Prostate gland (tissue), 2 donors: ENCODE data around the gene AOAH. TPM values are rescaled to one million over a fixed set of nuclear protein-coding genes. Genes with fewer than 3 reads are reported as not detected.

Experiments
- DNase-seq: peaks from one replicate; pipeline ENCODE4 v3.0.0-alpha.2; 2019; ENCODE audit warnings: low spot score
- H3K27ac ChIP-seq, 2 donors: fragments of 200-600 bp; sonication (generic); 2 replicates each; pipeline ENCODE4 v1.5.1; 2017 to 2019
- H3K27me3 ChIP-seq: fragments of 200-600 bp; sonication (generic); replicated peaks from 2 replicates; pipeline ENCODE4 v1.5.1; 2019; ENCODE audit not compliant: insufficient read depth
- H3K36me3 ChIP-seq, 2 donors: fragments of 200-600 bp; sonication (generic); 1 replicate in 1 of 2; 2 replicates in 1 of 2; pipeline versions ENCODE4 v1.5.1 to v1.8.1; 2017 to 2019
- H3K4me1 ChIP-seq: fragments of 200-600 bp; sonication (generic); replicated peaks from 2 replicates; pipeline ENCODE4 v1.5.1; 2019
- H3K4me3 ChIP-seq, 2 donors: fragments of 200-600 bp; sonication (generic); 2 replicates each; pipeline ENCODE4 v1.5.1; 2017 to 2019
- H3K9me3 ChIP-seq: fragments of 200-600 bp; sonication (generic); 2 replicates; pipeline ENCODE4 v1.5.1; 2017
- CTCF ChIP-seq, 4 experiments: fragments of 200-600 bp in 2 of 4; fragments of 450-650 bp in 2 of 4; sonication (generic) in 2 of 4; IDR thresholded peaks; 1 replicate in 3 of 4; 2 replicates in 1 of 4; pipeline ENCODE4 v1.5.1; 2016 to 2019; ENCODE audit warnings: antibody characterized with exemption in 4 of 4, mild to moderate bottlenecking in 2 of 4, moderate library complexity in 2 of 4
- POLR2A ChIP-seq: fragments of 450-650 bp; IDR thresholded peaks from one replicate; pipeline ENCODE4 v1.6.1; 2016; ENCODE audit warnings: antibody characterized with exemption, mild to moderate bottlenecking
- POLR2AphosphoS5 ChIP-seq: sonication (generic); formaldehyde crosslinking; IDR thresholded peaks from one replicate; pipeline ENCODE4 v1.6.1; 2017; ENCODE audit warnings: antibody characterized with exemption
- WGBS: methylation state at CpG from one replicate; pipeline ENCODE4 v1.1.5; 2018; 5-methylcytosine and 5-hydroxymethylcytosine counted together
- intact Hi-C: fragments of 100-400 bp; cut with DNase I; formaldehyde crosslinking; loops from one replicate; pipeline ENCODE4 v1.14.2; 2022
- total RNA-seq, 2 donors: library from RNA; depleted of rRNA; stranded (reverse); fragments of >200 nt; gene quantifications; one replicate each; pipeline ENCODE4 v1.1.0, GENCODE V29; 2016

The AOAH gene
- total RNA-seq, 2 donors from 2014 or later: 4.1 to 4.8 TPM

DNA sequence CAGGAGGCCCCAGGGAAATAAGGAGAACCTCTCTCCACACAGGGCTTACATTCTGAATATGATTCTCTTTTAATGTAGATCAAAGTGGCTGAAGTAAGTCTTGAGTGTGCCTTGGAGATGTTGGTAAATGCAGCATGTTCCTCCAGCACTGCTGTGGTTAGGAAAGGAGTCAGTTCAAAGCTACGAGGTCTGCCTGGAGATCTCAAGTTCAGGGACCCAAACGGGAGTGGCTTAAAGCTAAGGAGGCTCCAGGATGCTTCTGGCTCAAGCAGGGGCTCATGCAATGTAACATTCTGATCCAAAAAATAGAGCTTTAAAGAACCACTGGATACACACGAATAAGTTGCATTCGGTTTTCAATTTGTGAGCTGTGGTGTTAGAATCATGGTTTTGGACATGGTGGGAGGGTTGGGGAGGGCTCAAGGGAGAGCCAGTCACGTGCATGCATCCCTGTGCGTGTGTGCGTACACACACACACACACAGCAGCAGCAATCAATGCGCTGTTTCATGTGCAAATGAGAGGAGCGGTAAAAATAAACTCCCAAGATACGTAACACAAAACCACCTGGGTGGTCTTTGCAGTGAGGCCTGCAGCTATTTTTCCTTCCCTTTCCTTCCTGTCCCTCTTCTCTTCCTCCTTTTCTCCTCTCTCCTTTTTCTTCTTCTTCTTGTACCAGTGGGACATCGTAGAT lies 70.5 kb downstream of the AOAH start:
- 77% methylated on average over 11 of the region's 11 CpGs for WGBS
- Histone ChIP-seq H3K36me3 (no peaks in the 10 kb centered on the region), H3K9me3 (no peaks in the 10 kb centered on the region), H3K27ac (no peak overlapping the region), H3K4me1 (no peaks in the 10 kb centered on the region), H3K4me3 (no peak overlapping the region), H3K27me3 (no peaks in the 10 kb centered on the region)
- TF ChIP-seq POLR2AphosphoS5 (no peak), POLR2A (no peak), CTCF (IDR thresholded peaks at IDR 0.05) (no peak)
- intact Hi-C loops: no loop called here
- DNase-seq: no peak

DNA sequence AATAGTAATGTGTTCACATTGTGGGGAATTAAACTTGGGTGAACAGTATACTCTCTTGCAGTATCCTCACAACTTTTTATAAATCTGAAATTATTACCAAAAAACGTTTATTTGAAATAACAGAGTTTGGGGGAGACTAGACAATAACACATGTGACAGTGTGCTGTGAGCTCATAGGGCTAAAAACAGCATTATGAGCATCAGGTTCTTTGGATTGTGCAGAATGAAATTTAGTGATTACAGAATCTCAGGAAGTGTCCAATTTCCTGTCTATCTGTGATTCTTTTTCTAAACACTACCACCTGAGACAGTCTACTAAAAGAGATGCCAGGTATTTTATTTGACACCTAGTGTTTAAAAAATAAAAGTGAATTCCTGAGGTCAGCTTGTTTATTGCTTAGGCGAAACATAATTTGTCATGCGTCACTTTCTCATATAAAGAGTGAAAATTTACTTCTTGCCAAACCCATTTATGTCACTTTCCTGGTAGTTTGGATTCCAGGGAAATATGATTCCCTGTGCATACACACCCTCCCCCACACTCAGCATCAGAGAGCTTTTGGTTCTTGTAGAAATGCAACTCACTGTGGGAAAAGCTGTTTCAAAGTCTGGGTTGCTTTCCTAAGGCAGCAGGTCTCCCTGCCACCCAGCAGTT lies 71.2 kb downstream of the AOAH start:
- DNase-seq: no peak
- 25% methylated on average over 3 of the region's 3 CpGs for WGBS
- no peak overlapping the region for H3K4me3 ChIP-seq
- H3K27ac ChIP-seq: no peak overlapping the region
- intact Hi-C loops: no loop called here
- no peaks in the 10 kb centered on the region for H3K9me3 ChIP-seq
- TF ChIP-seq POLR2A (no peak), POLR2AphosphoS5 (no peak), CTCF (IDR thresholded peaks at IDR 0.05) (no peak)
- no peaks in the 10 kb centered on the region for H3K4me1 ChIP-seq
- H3K27me3 ChIP-seq: no peaks in the 10 kb centered on the region
- no peaks in the 10 kb centered on the region for H3K36me3 ChIP-seq

DNA sequence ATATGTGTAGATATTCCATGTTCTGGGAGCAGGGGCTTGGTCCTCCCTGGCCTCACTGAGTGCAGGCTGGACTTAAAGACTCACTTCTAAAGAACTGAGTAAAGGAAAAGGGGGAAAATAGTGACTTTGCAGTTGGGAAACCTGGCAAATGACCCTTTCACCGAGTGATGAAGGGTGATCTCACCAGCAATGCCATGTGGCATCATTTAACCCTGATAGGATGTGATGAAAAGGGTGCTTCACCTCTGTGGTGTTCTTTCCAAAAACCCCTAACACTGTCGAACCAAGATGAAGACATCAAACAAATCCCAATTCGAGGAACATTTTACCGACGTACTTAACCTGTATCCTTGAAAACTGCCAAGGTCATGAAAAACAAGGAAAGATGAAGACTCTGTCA lies 71.9 kb downstream of the AOAH start:
- Histone ChIP-seq H3K36me3 (no peaks in the 10 kb centered on the region), H3K27me3 (no peaks in the 10 kb centered on the region), H3K4me1 (no peaks in the 10 kb centered on the region), H3K4me3 (no peak overlapping the region), H3K9me3 (no peaks in the 10 kb centered on the region), H3K27ac (no peak overlapping the region)
- TF ChIP-seq POLR2AphosphoS5: no peak
- TF ChIP-seq CTCF (IDR thresholded peaks at IDR 0.05): no peak
- TF ChIP-seq POLR2A: no peak
- 94% methylated on average over 5 of the region's 5 CpGs for WGBS
- no peak for DNase-seq
- intact Hi-C loops: no loop called here

DNA sequence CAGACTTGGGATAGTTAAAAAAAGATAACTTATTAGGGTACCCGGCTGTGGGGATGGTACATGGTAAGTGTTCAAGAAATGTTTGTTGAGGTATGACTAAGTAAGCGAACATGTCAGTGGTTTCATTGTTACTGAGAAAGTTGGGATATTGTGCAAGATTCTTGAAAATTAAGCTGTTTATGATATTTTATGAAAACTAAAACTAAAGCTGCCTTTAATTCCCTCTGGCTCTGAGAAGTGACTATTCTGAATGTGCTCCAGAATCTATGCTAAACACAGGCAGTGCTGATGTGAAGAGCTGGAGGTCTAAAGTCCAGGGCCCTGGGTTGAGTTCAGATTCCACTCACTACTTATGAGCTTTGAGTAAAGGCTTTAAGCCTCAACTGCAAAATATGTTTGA lies 72.9 kb downstream of the AOAH start:
- no peaks in the 10 kb centered on the region for H3K36me3 ChIP-seq
- intact Hi-C loops: no loop called here
- TF ChIP-seq CTCF (IDR thresholded peaks at IDR 0.05): no peak
- no peak for TF ChIP-seq POLR2AphosphoS5
- no peak for TF ChIP-seq POLR2A
- no peaks in the 10 kb centered on the region for H3K27me3 ChIP-seq
- H3K9me3 ChIP-seq: no peaks in the 10 kb centered on the region
- WGBS: 77% methylated on average over 2 of the region's 2 CpGs
- no peak overlapping the region for H3K4me3 ChIP-seq
- H3K27ac ChIP-seq: no peak overlapping the region
- no peaks in the 10 kb centered on the region for H3K4me1 ChIP-seq
- no peak for DNase-seq

DNA sequence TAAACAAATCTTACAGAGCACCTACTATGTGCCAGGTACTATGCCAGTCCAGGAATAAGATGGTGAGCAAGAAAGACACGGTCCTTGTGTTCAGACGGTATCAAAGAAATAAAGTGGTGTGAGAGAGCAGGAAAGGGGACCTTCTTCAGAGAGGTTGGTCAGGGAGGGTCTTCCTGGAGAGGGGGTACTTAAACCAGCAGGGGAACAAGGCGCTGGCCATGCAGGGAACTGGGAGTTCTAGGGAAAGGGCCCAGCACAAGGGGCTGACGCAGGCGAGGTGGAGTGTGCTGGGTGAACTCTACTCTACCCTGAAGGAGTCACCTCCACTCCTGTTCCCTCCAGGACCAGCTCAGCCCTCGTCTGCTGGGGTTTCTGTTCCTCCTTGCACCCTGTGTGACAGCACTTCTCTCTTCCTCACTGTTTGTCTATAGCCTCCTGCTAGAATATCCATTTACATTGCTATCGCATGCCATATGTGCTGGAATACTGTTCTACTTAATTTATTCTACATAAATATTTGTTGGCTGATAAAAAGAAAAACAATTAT lies 73.5 kb downstream of the AOAH start:
- DNase-seq: no peak
- H3K9me3 ChIP-seq: no peaks in the 10 kb centered on the region
- no peaks in the 10 kb centered on the region for H3K4me1 ChIP-seq
- no peaks in the 10 kb centered on the region for H3K36me3 ChIP-seq
- H3K4me3 ChIP-seq: no peak overlapping the region
- WGBS: 91% methylated on average over 7 of the region's 7 CpGs
- H3K27me3 ChIP-seq: no peaks in the 10 kb centered on the region
- H3K27ac ChIP-seq: no peak overlapping the region
- TF ChIP-seq POLR2A (no peak), CTCF (IDR thresholded peaks at IDR 0.05) (no peak), POLR2AphosphoS5 (no peak)
- intact Hi-C loops: no loop called here
